GM10248 (cell line): ENCODE results near the gene SRBD1.

Experiments used
- CTCF ChIA-PET: fragments of 300-600 bp; sonication (Branson Sonifier 250); formaldehyde crosslinking; extraction: SDS; loops from one replicate; lab custom pipeline; 2021; ENCODE audit warnings: antibody characterized with exemption; lab: Yijun Ruan, JAX
- POLR2A ChIA-PET: fragments of 350-650 bp; sonication (Branson Sonifier 250); formaldehyde crosslinking; extraction: SDS; loops from one replicate; lab custom pipeline; 2020; ENCODE audit warnings: antibody characterized with exemption; lab: Yijun Ruan, JAX
- DNase-seq: peaks from one replicate; pipeline ENCODE4 v3.0.0; 2012; ENCODE audit errors: extremely low spot score
- CTCF ChIP-seq: IDR thresholded peaks from 2 replicates; pipeline ENCODE4 v1.5.1; 2012; ENCODE audit warnings: mild to moderate bottlenecking, low read depth; ENCODE audit errors: extremely low read depth, missing control alignments, control extremely low read depth

SRBD1 gene

GRCh38 chr2:45551862-45552261 is 59.2 kb downstream of the SRBD1 start:
- ChIA-PET POLR2A (no interaction called here), CTCF (no interaction called here)
- TF ChIP-seq CTCF = no peak
- no peak for DNase-seq

- DNase-seq = no peak
- ChIA-PET POLR2A (no interaction called here), CTCF (interaction anchor here (1.2 to 1.4 kb wide), 2 partner anchors 11 to 14 kb away, joined by 4 read pairs; no protein-coding TSS in a partner anchor)
- no peak for TF ChIP-seq CTCF
Measured at GRCh38 chr2:45545943-45546342, 65.1 kb downstream of the SRBD1 start.

- no peak for DNase-seq
- CTCF ChIA-PET = interaction anchor here (0.7 to 1.3 kb wide), 2 partner anchors 11 to 28 kb away, joined by 3 read pairs; no protein-coding TSS in a partner anchor
- no peak for TF ChIP-seq CTCF
- POLR2A ChIA-PET = no interaction called here
Measured at GRCh38 chr2:45543257-45543656, 67.8 kb downstream of the SRBD1 start.

- POLR2A ChIA-PET = no interaction called here
- CTCF ChIA-PET = interaction anchor here (1.2 to 1.8 kb wide), 2 partner anchors 18 to 19 kb away, joined by 3 to 4 read pairs; no protein-coding TSS in a partner anchor
- DNase-seq = no peak
- no peak for TF ChIP-seq CTCF
Measured at GRCh38 chr2:45542013-45542412, 69.1 kb downstream of the SRBD1 start.

- TF ChIP-seq CTCF = no peak
- ChIA-PET CTCF (interaction anchor here (1.2 to 1.8 kb wide), 2 partner anchors 18 to 20 kb away, joined by 3 to 4 read pairs; no protein-coding TSS in a partner anchor), POLR2A (no interaction called here)
- no peak for DNase-seq
Measured at GRCh38 chr2:45541450-45541849, 69.6 kb downstream of the SRBD1 start.

- POLR2A ChIA-PET = no interaction called here
- no peak for DNase-seq
- CTCF ChIA-PET = no interaction called here
- no peak for TF ChIP-seq CTCF
Measured at GRCh38 chr2:45540942-45541341, 70.1 kb downstream of the SRBD1 start.
